Keratinocyte (primary cell): ENCODE results near the gene CTTNBP2NL.

ENCODE experiments used
- EZH2 ChIP-seq: IDR thresholded peaks from one replicate; pipeline ENCODE4 v1.6.1; 2012; ENCODE audit warnings: inconsistent platforms, mild to moderate bottlenecking, low read length, moderate library complexity
- TF ChIP-seq, protein P1 (sequence below), 3 experiments: IDR thresholded peaks in 1 of 3; conservative IDR thresholded peaks in 1 of 3; optimal IDR thresholded peaks in 1 of 3; 2 replicates in 2 of 3; 3 replicates in 1 of 3; pipeline versions ENCODE3 to v1.5.1; 2011; ENCODE audit warnings: low read length in 3 of 3, mild to moderate bottlenecking in 3 of 3, moderate library complexity in 2 of 3, control low read depth in 1 of 3, inconsistent platforms in 1 of 3; ENCODE audit not compliant: insufficient read depth in 2 of 3; ENCODE audit errors: extremely low read depth in 1 of 3

DNA sequence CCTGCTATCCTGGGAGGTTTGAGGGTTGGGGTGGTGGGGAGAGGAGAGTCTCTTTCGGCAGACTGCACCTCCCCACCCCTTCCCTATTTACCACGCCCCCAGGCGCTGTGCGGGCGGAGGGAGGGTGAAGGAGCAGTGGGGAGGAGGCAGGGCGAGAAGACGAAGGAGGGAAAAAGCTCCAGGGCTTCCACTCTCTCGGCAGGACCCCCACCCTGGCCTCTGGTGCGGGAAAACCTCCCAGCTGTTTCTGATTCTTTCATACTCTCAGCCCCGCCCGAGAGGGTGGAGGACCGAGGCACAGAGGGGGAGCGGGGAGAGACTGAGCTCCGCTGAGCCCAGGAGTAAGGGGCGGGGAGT is 111.9 kb downstream of the CTTNBP2NL start:
- TF ChIP-seq, protein P1, sequence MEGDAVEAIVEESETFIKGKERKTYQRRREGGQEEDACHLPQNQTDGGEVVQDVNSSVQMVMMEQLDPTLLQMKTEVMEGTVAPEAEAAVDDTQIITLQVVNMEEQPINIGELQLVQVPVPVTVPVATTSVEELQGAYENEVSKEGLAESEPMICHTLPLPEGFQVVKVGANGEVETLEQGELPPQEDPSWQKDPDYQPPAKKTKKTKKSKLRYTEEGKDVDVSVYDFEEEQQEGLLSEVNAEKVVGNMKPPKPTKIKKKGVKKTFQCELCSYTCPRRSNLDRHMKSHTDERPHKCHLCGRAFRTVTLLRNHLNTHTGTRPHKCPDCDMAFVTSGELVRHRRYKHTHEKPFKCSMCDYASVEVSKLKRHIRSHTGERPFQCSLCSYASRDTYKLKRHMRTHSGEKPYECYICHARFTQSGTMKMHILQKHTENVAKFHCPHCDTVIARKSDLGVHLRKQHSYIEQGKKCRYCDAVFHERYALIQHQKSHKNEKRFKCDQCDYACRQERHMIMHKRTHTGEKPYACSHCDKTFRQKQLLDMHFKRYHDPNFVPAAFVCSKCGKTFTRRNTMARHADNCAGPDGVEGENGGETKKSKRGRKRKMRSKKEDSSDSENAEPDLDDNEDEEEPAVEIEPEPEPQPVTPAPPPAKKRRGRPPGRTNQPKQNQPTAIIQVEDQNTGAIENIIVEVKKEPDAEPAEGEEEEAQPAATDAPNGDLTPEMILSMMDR (optimal IDR thresholded peaks at IDR 0.05 in 1 of 3, IDR thresholded peaks at IDR 0.05 in 1 of 3, conservative IDR thresholded peaks at IDR 0.05 in 1 of 3; ENCODE audit: extremely low read depth in 1 of 3, insufficient read depth in 2 of 3, low read length in 3 of 3): no peak
- TF ChIP-seq EZH2: no peak
